Lung (tissue), 12 donors: ENCODE data around the gene RAI1. TPM values are rescaled to one million over a fixed set of nuclear protein-coding genes. Genes with fewer than 3 reads are reported as not detected.

Experiments
- ATAC-seq: fragments of 200-7000 bp; cut with Tn5 transposase; one replicate; pipeline ENCODE4 v1.9.1; 2020; ENCODE audit warnings: moderate number of reproducible peaks; ENCODE audit not compliant: insufficient read depth, low FRiP score
- DNase-seq, 3 donors: peaks; one replicate each; pipeline ENCODE4 v3.0.0-alpha.2; 2013 to 2017
- H3K27ac ChIP-seq, 2 donors: one replicate each; pipeline ENCODE4 v1.5.1; 2013; ENCODE audit warnings: mild to moderate bottlenecking in 2 of 2, moderate library complexity in 2 of 2, control low read depth in 1 of 2, inconsistent platforms in 1 of 2, low read depth in 1 of 2, low read length in 1 of 2
- H3K27me3 ChIP-seq, 3 donors: one replicate each; pipeline ENCODE4 v1.5.1; 2013; ENCODE audit warnings: low read length in 2 of 3; ENCODE audit not compliant: control insufficient read depth in 3 of 3, insufficient read depth in 3 of 3
- H3K36me3 ChIP-seq, 4 donors: one replicate each; pipeline ENCODE4 v1.5.1; 2013; ENCODE audit warnings: low read length in 4 of 4, mild to moderate bottlenecking in 1 of 4, moderate library complexity in 1 of 4; ENCODE audit not compliant: control insufficient read depth in 4 of 4, insufficient read depth in 4 of 4
- H3K4me1 ChIP-seq, 5 donors: one replicate each; pipeline ENCODE4 v1.5.1; 2013; ENCODE audit warnings: low read length in 5 of 5, mild to moderate bottlenecking in 2 of 5, moderate library complexity in 1 of 5; ENCODE audit not compliant: control insufficient read depth in 5 of 5, insufficient read depth in 5 of 5
- H3K4me3 ChIP-seq: one replicate; pipeline ENCODE4 v1.5.1; 2013; ENCODE audit warnings: mild to moderate bottlenecking, control low read depth, moderate library complexity
- H3K9ac ChIP-seq, 2 donors: one replicate each; pipeline ENCODE4 v1.5.1; 2013; ENCODE audit warnings: low read length in 2 of 2, control low read depth in 1 of 2; ENCODE audit not compliant: insufficient read depth in 1 of 2
- H3K9me3 ChIP-seq, 4 donors: one replicate each; pipeline ENCODE4 v1.5.1; 2013; ENCODE audit warnings: low read length in 3 of 4, mild to moderate bottlenecking in 1 of 4, moderate library complexity in 1 of 4; ENCODE audit not compliant: control insufficient read depth in 4 of 4, insufficient read depth in 3 of 4
- CTCF ChIP-seq: IDR thresholded peaks from 2 replicates; pipeline ENCODE4 v1.5.1; 2012; ENCODE audit warnings: mild to moderate bottlenecking; ENCODE audit errors: control extremely low read depth, extremely low read depth
- WGBS, 2 donors: extraction: QIAGEN DNeasy Blood & Tissue Kit; methylation state at CpG; one replicate each; pipeline ENCODE4 v1.1.7; 2013; 5-methylcytosine and 5-hydroxymethylcytosine counted together
- polyA plus RNA-seq, 2 donors: library from polyadenylated mRNA; stranded (reverse); fragments of 200-250 nt; gene quantifications; one replicate each; pipeline ENCODE4 v1.2.1, GENCODE V29; 2013
- total RNA-seq, 2 donors: library from RNA; depleted of rRNA in 1 of 2; stranded (reverse); fragments of >200 nt in 1 of 2; gene quantifications; one replicate each; pipeline ENCODE4 v1.2.1, GENCODE V29; 2014 to 2021
- donor health status: control.
- donor health status: control.
- donor health status: Bipolar disorder and iron deficiency.
- donor health status: healthy.
- donor health status: DM: yes; HTN: yes; CAD: no.

RAI1 gene
- total and polyA plus RNA-seq, 4 donors: 14.5 to 44.4 (median 28.3) TPM

GRCh38 chr17:17800504-17801021 is 119.3 kb downstream of the RAI1 start:
- ATAC-seq (no peak), DNase-seq (no peak)
- peaks cover 0 to 62% (median 39%) of the 10 kb centered on the region in 4 donors for H3K36me3 ChIP-seq
- no peak overlapping the region for H3K4me3 ChIP-seq
- WGBS, 2 donors: 93 to 95% methylated on average over 12 of the region's 12 CpGs
- no peaks in the 10 kb centered on the region for H3K4me1 ChIP-seq
- no peaks in the 10 kb centered on the region for H3K27me3 ChIP-seq
- no peak for TF ChIP-seq CTCF
- no peak overlapping the region for H3K9ac ChIP-seq
- no peak overlapping the region for H3K27ac ChIP-seq
- no peaks in the 10 kb centered on the region for H3K9me3 ChIP-seq

- Histone ChIP-seq H3K9me3 (no peaks in the 10 kb centered on the region), H3K36me3 (peaks cover 0 to 65% (median 39%) of the 10 kb centered on the region in 4 donors), H3K27ac (no peak overlapping the region), H3K4me1 (no peaks in the 10 kb centered on the region), H3K9ac (no peak overlapping the region), H3K4me3 (no peak overlapping the region), H3K27me3 (no peaks in the 10 kb centered on the region)
- ATAC-seq (no peak), DNase-seq (no peak)
- 92 to 94% methylated on average over 13 of the region's 13 CpGs for WGBS, 2 donors
- no peak for TF ChIP-seq CTCF
These were observed 120.7 kb downstream of the RAI1 start for GRCh38 chr17:17801800-17802481.

GRCh38 chr17:17804007-17804406 is 122.7 kb downstream of the RAI1 start:
- Histone ChIP-seq H3K27ac (no peak overlapping the region), H3K27me3 (no peaks in the 10 kb centered on the region), H3K9ac (no peak overlapping the region), H3K36me3 (peaks cover 0 to 53% (median 29%) of the 10 kb centered on the region in 4 donors), H3K4me3 (no peak overlapping the region), H3K4me1 (peaks cover 0 to under 1% (median 0%) of the 10 kb centered on the region in 5 donors), H3K9me3 (no peaks in the 10 kb centered on the region)
- WGBS, 2 donors: 97 to 99% methylated on average over 3 of the region's 3 CpGs
- no peak for TF ChIP-seq CTCF
- DNase-seq (no peak), ATAC-seq (no peak)

- no peak for TF ChIP-seq CTCF
- Histone ChIP-seq H3K36me3 (peaks cover 0 to 43% (median 27%) of the 10 kb centered on the region in 4 donors), H3K4me3 (no peak overlapping the region), H3K4me1 (peaks cover 0 to 15% (median 0%) of the 10 kb centered on the region in 5 donors), H3K27me3 (no peaks in the 10 kb centered on the region), H3K27ac (no peak overlapping the region), H3K9ac (no peak overlapping the region), H3K9me3 (no peaks in the 10 kb centered on the region)
- WGBS, 2 donors: 88 to 90% methylated on average over 9 of the region's 9 CpGs
- no peak for DNase-seq
- ATAC-seq: no peak
These were observed 124.3 kb downstream of the RAI1 start for GRCh38 chr17:17805575-17805974.
